Ovary (tissue), 3 donors: Measurements from ENCODE around the gene CALCOCO2.

ENCODE experiments used
- CTCF ChIP-seq, 3 donors: fragments of 450-650 bp in 2 of 3; fragments of 200-600 bp in 1 of 3; IDR thresholded peaks; one replicate each; pipeline versions ENCODE4 v1.5.1 to v1.8.0; 2016 to 2022; ENCODE audit warnings: antibody characterized with exemption in 3 of 3, mild to moderate bottlenecking in 1 of 3
- EP300 ChIP-seq: sonication (generic); formaldehyde crosslinking; IDR thresholded peaks from one replicate; pipeline ENCODE4 v1.6.1; 2017; ENCODE audit warnings: antibody characterized with exemption
- POLR2A ChIP-seq: fragments of 450-650 bp; IDR thresholded peaks from one replicate; pipeline ENCODE4 v1.6.1; 2017; ENCODE audit warnings: antibody characterized with exemption, mild to moderate bottlenecking, moderate library complexity
- donor health status: DM: no; HTN: no; CAD: no.

- TF ChIP-seq CTCF (IDR thresholded peaks at IDR 0.05) (no peak), EP300 (no peak), POLR2A (no peak)
Measured at GRCh38 chr17:48842746-48843145, 11.9 kb downstream of the CALCOCO2 start.
